Activated CD4-positive, alpha-beta T cell treated with anti-CD3 and anti-CD28 coated beads for 36 hours (primary cell): Measurements from ENCODE around the gene CACNG7. TPM values are rescaled to one million over a fixed set of nuclear protein-coding genes. Genes with fewer than 3 reads are reported as not detected.

ENCODE experiments used
- ATAC-seq: fragments of 200-7000 bp; cut with Tn5 transposase; one replicate; pipeline ENCODE4 v1.10.0; 2021; ENCODE audit warnings: mild to moderate bottlenecking, moderate library complexity
- CTCF ChIA-PET: fragments of 350-600 bp; sonication (Branson Sonifier 250); formaldehyde crosslinking; loops from one replicate; lab custom pipeline; 2021; ENCODE audit warnings: antibody characterized with exemption; lab: Charles Lee
- POLR2A ChIA-PET: fragments of 350-600 bp; sonication (Branson Sonifier 250); formaldehyde crosslinking; loops from one replicate; lab custom pipeline; 2021; ENCODE audit warnings: antibody characterized with exemption, inconsistent platforms; lab: Charles Lee
- DNase-seq: peaks from one replicate; pipeline ENCODE4 v3.0.0-alpha.2; 2020
- H3K27ac Mint-ChIP-seq: one replicate; pipeline ENCODE4 v1.8.0; 2021; ENCODE audit warnings: mixed read lengths
- H3K27me3 Mint-ChIP-seq: one replicate; pipeline ENCODE4 v1.8.0; 2021; ENCODE audit warnings: mixed read lengths
- H3K36me3 Mint-ChIP-seq: one replicate; pipeline ENCODE4 v1.8.0; 2021; ENCODE audit warnings: low read depth, mixed read lengths
- H3K4me1 Mint-ChIP-seq: one replicate; pipeline ENCODE4 v1.8.0; 2021; ENCODE audit warnings: mixed read lengths
- H3K4me3 Mint-ChIP-seq: one replicate; pipeline ENCODE4 v1.8.0; 2021; ENCODE audit warnings: mild to moderate bottlenecking, moderate library complexity, mixed read lengths
- H3K9me3 Mint-ChIP-seq: one replicate; pipeline ENCODE4 v1.8.0; 2021; ENCODE audit warnings: low read depth, mixed read lengths
- intact Hi-C, 2 experiments: fragments of 100-400 bp; cut with DNase I in 1 of 2; cut with micrococcal nuclease in 1 of 2; formaldehyde crosslinking; loops; one replicate each; pipeline versions ENCODE4 v1.14.2 to v1.15.1; 2022 to 2024; cut with DNase I, micrococcal nuclease
- total RNA-seq, 2 experiments: library from RNA; stranded (reverse); gene quantifications; one replicate each; pipeline ENCODE4 v1.2.3, GENCODE V29; 2021

Gene CACNG7
- total RNA-seq, 2 experiments from 2014 or later = not detected

- Mint-ChIP-seq H3K27ac (no peak overlapping the region), H3K9me3 (no peaks in the 10 kb centered on the region), H3K27me3 (peaks cover 14% of the 10 kb centered on the region), H3K4me3 (no peak overlapping the region), H3K36me3 (peaks cover 2% of the 10 kb centered on the region), H3K4me1 (peaks cover 6% of the 10 kb centered on the region)
- DNase-seq = no peak
- intact Hi-C loops = no loop called here
- ChIA-PET POLR2A (no interaction called here), CTCF (interaction anchor here (0.7 kb wide), 1 partner anchor 72 kb away, joined by 3 read pairs; no protein-coding TSS in a partner anchor)
- no peak for ATAC-seq
These were observed 76.8 kb downstream of the CACNG7 start for GRCh38 chr19:53985863-53986262.

GRCh38 chr19:53988981-53989380, 79.9 kb downstream of the CACNG7 start:
- intact Hi-C loops = no loop called here
- Mint-ChIP-seq H3K36me3 (no peaks in the 10 kb centered on the region), H3K4me1 (peaks cover 5% of the 10 kb centered on the region), H3K4me3 (no peak overlapping the region), H3K27me3 (peaks cover 22% of the 10 kb centered on the region), H3K9me3 (no peaks in the 10 kb centered on the region), H3K27ac (no peak overlapping the region)
- DNase-seq (no peak), ATAC-seq (no peak)
- CTCF ChIA-PET = interaction anchor here (0.5 kb wide), 1 partner anchor 37 kb away, joined by 3 read pairs; no protein-coding TSS in a partner anchor
- POLR2A ChIA-PET = no interaction called here

GRCh38 chr19:53989600-53990533, 80.8 kb downstream of the CACNG7 start:
- H3K27me3 Mint-ChIP-seq = peaks cover 29% of the 10 kb centered on the region
- H3K9me3 Mint-ChIP-seq = no peaks in the 10 kb centered on the region
- peaks cover 5% of the 10 kb centered on the region for H3K4me1 Mint-ChIP-seq
- intact Hi-C loops = no loop called here
- H3K36me3 Mint-ChIP-seq = no peaks in the 10 kb centered on the region
- no peak overlapping the region for H3K27ac Mint-ChIP-seq
- H3K4me3 Mint-ChIP-seq = no peak overlapping the region
- ATAC-seq (no peak), DNase-seq (no peak)
- ChIA-PET POLR2A (no interaction called here), CTCF (interaction anchor here (0.5 kb wide), 1 partner anchor 36 kb away, joined by 3 read pairs; no protein-coding TSS in a partner anchor)

GRCh38 chr19:53991224-53992113, 82.4 kb downstream of the CACNG7 start, which contains the start of gene CACNG6:
TSS of gene CACNG6 (plus strand) at chr19:53991637. CDS start at chr19:53992878, 1,241 bp downstream.
- DNase-seq (no peak), ATAC-seq (no peak)
- Mint-ChIP-seq H3K4me1 (peaks cover 5% of the 10 kb centered on the region), H3K27ac (no peak within 1 kb of the TSS), H3K27me3 (peaks cover 38% of the 10 kb centered on the region), H3K4me3 (no peak within 1 kb of the TSS), H3K36me3 (no peaks in the 10 kb centered on the region), H3K9me3 (no peaks in the 10 kb centered on the region)
- intact Hi-C loops = no loop called here
- ChIA-PET CTCF (no interaction called here), POLR2A (no interaction called here)

GRCh38 chr19:53992211-53992610, 83.1 kb downstream of the CACNG7 start:
- DNase-seq (no peak), ATAC-seq (no peak)
- H3K9me3 Mint-ChIP-seq = no peaks in the 10 kb centered on the region
- CTCF ChIA-PET = no interaction called here
- H3K36me3 Mint-ChIP-seq = no peaks in the 10 kb centered on the region
- intact Hi-C loops = no loop called here
- H3K27me3 Mint-ChIP-seq = peaks cover 39% of the 10 kb centered on the region
- no peak overlapping the region for H3K4me3 Mint-ChIP-seq
- H3K4me1 Mint-ChIP-seq = peaks cover 5% of the 10 kb centered on the region
- H3K27ac Mint-ChIP-seq = no peak overlapping the region
- POLR2A ChIA-PET = no interaction called here

- Mint-ChIP-seq H3K4me1 (peaks cover 5% of the 10 kb centered on the region), H3K9me3 (no peaks in the 10 kb centered on the region), H3K27me3 (peaks cover 40% of the 10 kb centered on the region), H3K4me3 (no peak overlapping the region), H3K27ac (no peak overlapping the region), H3K36me3 (no peaks in the 10 kb centered on the region)
- CTCF ChIA-PET = interaction anchor here (0.8 kb wide), 1 partner anchor 200 kb away, joined by 4 read pairs; no protein-coding TSS in a partner anchor
- intact Hi-C loops = no loop called here
- ATAC-seq (no peak), DNase-seq (no peak)
- POLR2A ChIA-PET = no interaction called here
These were observed 83.7 kb downstream of the CACNG7 start for GRCh38 chr19:53992815-53993214.

- Mint-ChIP-seq H3K27me3 (peaks cover 40% of the 10 kb centered on the region), H3K4me3 (no peak overlapping the region), H3K36me3 (no peaks in the 10 kb centered on the region), H3K4me1 (peaks cover 5% of the 10 kb centered on the region), H3K9me3 (no peaks in the 10 kb centered on the region), H3K27ac (no peak overlapping the region)
- no peak for ATAC-seq
- intact Hi-C loops = no loop called here
- ChIA-PET POLR2A (no interaction called here), CTCF (interaction anchor here (0.8 kb wide), 1 partner anchor 200 kb away, joined by 4 read pairs; no protein-coding TSS in a partner anchor)
- no peak for DNase-seq
These were observed 84.4 kb downstream of the CACNG7 start for GRCh38 chr19:53993448-53993847.

Other genes with a start within 250 kb of the CACNG7 start
- not detected for gene NLRP12, start 85.0 kb upstream of the CACNG7 start, total RNA-seq
- 10 to 100 TPM; 46.4 to 54.6 TPM for gene MYADM, start 41.4 kb upstream of the CACNG7 start, total RNA-seq
- under 1 TPM in 1 of 2 experiments, not detected in 1; 0.25 TPM for gene PRKCG, start 27.1 kb upstream of the CACNG7 start, total RNA-seq
- gene CACNG8, start 53.7 kb downstream of the CACNG7 start, total RNA-seq = not detected
- gene CACNG6, start 82.4 kb downstream of the CACNG7 start, total RNA-seq = not detected
- not detected for gene VSTM1, start 154.6 kb downstream of the CACNG7 start, total RNA-seq
- not detected for gene TARM1, start 172.1 kb downstream of the CACNG7 start, total RNA-seq
- gene OSCAR, start 191.5 kb downstream of the CACNG7 start, total RNA-seq = under 1 TPM; 0.67 to 0.71 TPM
- gene NDUFA3, start 193.6 kb downstream of the CACNG7 start, total RNA-seq = 100 to 1,000 TPM in 1 of 2 experiments, 10 to 100 TPM in 1; 99.9 to 158 TPM
- gene TFPT, start 206.4 kb downstream of the CACNG7 start, total RNA-seq = 10 to 100 TPM; 28.5 to 39.3 TPM
- 100 to 1,000 TPM in 1 of 2 experiments, 10 to 100 TPM in 1; 85.5 to 115 TPM for gene PRPF31, start 206.5 kb downstream of the CACNG7 start, total RNA-seq
- gene CNOT3, start 228.5 kb downstream of the CACNG7 start, total RNA-seq = 10 to 100 TPM; 61.0 to 93.8 TPM